Activated CD4-positive, alpha-beta T cell treated with anti-CD3 and anti-CD28 coated beads, Interleukin-2, amount 50 U/mL, for 4 hours (primary cell): ENCODE results near the gene SLC13A3.

Experiments
- DNase-seq, 2 experiments: peaks; one replicate each; pipeline ENCODE4 v3.0.0-alpha.2; 2020

SLC13A3 gene

GRCh38 chr20:46572790-46573189, 78.5 kb downstream of the SLC13A3 start:
- no peak for DNase-seq

- no peak for DNase-seq
Measured at GRCh38 chr20:46572153-46572552, 79.1 kb downstream of the SLC13A3 start.

- DNase-seq = no peak
Measured at GRCh38 chr20:46571418-46571817, 79.8 kb downstream of the SLC13A3 start.

- no peak for DNase-seq
Measured at GRCh38 chr20:46570956-46571355, 80.3 kb downstream of the SLC13A3 start.

GRCh38 chr20:46569961-46570360, 81.3 kb downstream of the SLC13A3 start:
- DNase-seq = no peak

- no peak for DNase-seq
Measured at GRCh38 chr20:46568570-46569129, 82.6 kb downstream of the SLC13A3 start.

- DNase-seq = no peak
Measured at GRCh38 chr20:46566125-46566524, 85.1 kb downstream of the SLC13A3 start.

- DNase-seq = no peak
Measured at GRCh38 chr20:46564241-46564957, 86.9 kb downstream of the SLC13A3 start.

GRCh38 chr20:46563860-46564221, 87.4 kb downstream of the SLC13A3 start:
- DNase-seq = no peak

GRCh38 chr20:46563170-46563859, 87.9 kb downstream of the SLC13A3 start:
- DNase-seq = no peak

- DNase-seq = peak; percentile 44 to 50
Measured at GRCh38 chr20:46562373-46563169, 88.7 kb downstream of the SLC13A3 start.

- no peak for DNase-seq
Measured at GRCh38 chr20:46562009-46562372, 89.3 kb downstream of the SLC13A3 start.

GRCh38 chr20:46559685-46560440, 91.4 kb downstream of the SLC13A3 start:
- no peak for DNase-seq

- DNase-seq = no peak
Measured at GRCh38 chr20:46559001-46559400, 92.3 kb downstream of the SLC13A3 start.

- DNase-seq = no peak
Measured at GRCh38 chr20:46558511-46558959, 92.7 kb downstream of the SLC13A3 start.

- DNase-seq = no peak
Measured at GRCh38 chr20:46557231-46557956, 93.9 kb downstream of the SLC13A3 start.

- no peak for DNase-seq
Measured at GRCh38 chr20:46555370-46555956, 95.8 kb downstream of the SLC13A3 start.

- no peak for DNase-seq
Measured at GRCh38 chr20:46554828-46555227, 96.4 kb downstream of the SLC13A3 start.

- DNase-seq = no peak
Measured at GRCh38 chr20:46553926-46554325, 97.3 kb downstream of the SLC13A3 start.

- DNase-seq = no peak
Measured at GRCh38 chr20:46552460-46553420, 98.5 kb downstream of the SLC13A3 start.
